Esophagus muscularis mucosa (tissue), 4 donors: ENCODE measurements around the gene SH3GL2. TPM values are rescaled to one million over a fixed set of nuclear protein-coding genes. Genes with fewer than 3 reads are reported as not detected.
A peak's percentile ranks its signal among the peaks of the same experiment; 100 is the strongest.

Experiments
- DNase-seq: peaks from one replicate; pipeline ENCODE4 v3.0.0-alpha.2; 2017; ENCODE audit errors: extremely low spot score
- H3K27ac ChIP-seq, 4 donors: fragments of 200-600 bp; sonication (generic); replicated peaks in 1 of 4; 1 replicate in 3 of 4; 2 replicates in 1 of 4; pipeline ENCODE4 v1.5.1; 2016 to 2019; ENCODE audit warnings: mild to moderate bottlenecking in 1 of 4
- H3K27me3 ChIP-seq, 4 donors: fragments of 200-600 bp; sonication (generic); one replicate each; pipeline versions ENCODE4 v1.5.1 to v1.6.0; 2016 to 2019
- H3K36me3 ChIP-seq, 4 donors: fragments of 200-600 bp; sonication (generic); one replicate each; pipeline ENCODE4 v1.5.1; 2016 to 2019
- H3K4me1 ChIP-seq, 4 donors: fragments of 200-600 bp; sonication (generic); one replicate each; pipeline ENCODE4 v1.5.1; 2016 to 2019
- H3K4me3 ChIP-seq, 4 donors: fragments of 200-600 bp; sonication (generic); 1 replicate in 2 of 4; 2 replicates in 2 of 4; pipeline ENCODE4 v1.5.1; 2016 to 2019; ENCODE audit warnings: mild to moderate bottlenecking in 4 of 4, moderate library complexity in 1 of 4
- H3K9me3 ChIP-seq, 4 donors: fragments of 200-600 bp; sonication (generic); 1 replicate in 3 of 4; 2 replicates in 1 of 4; pipeline ENCODE4 v1.5.1; 2016 to 2019
- CTCF ChIP-seq, 3 experiments: fragments of 200-600 bp in 2 of 3; fragments of 450-650 bp in 1 of 3; sonication (generic) in 2 of 3; IDR thresholded peaks; one replicate each; pipeline ENCODE4 v1.5.1; 2017 to 2019; ENCODE audit warnings: antibody characterized with exemption in 3 of 3, mild to moderate bottlenecking in 2 of 3, moderate library complexity in 1 of 3
- EP300 ChIP-seq: sonication (generic); formaldehyde crosslinking; IDR thresholded peaks from one replicate; pipeline ENCODE4 v1.6.1; 2017; ENCODE audit warnings: antibody characterized with exemption
- POLR2A ChIP-seq: fragments of 450-650 bp; IDR thresholded peaks from one replicate; pipeline ENCODE4 v1.6.1; 2017; ENCODE audit warnings: antibody characterized with exemption, moderate library complexity, mild to moderate bottlenecking, low read depth
- POLR2AphosphoS5 ChIP-seq, 2 donors: sonication (generic); formaldehyde crosslinking; IDR thresholded peaks; one replicate each; pipeline ENCODE4 v1.6.1; 2017; ENCODE audit warnings: antibody characterized with exemption in 2 of 2
- WGBS: methylation state at CpG from one replicate; pipeline ENCODE4 v1.1.5; 2018; 5-methylcytosine and 5-hydroxymethylcytosine counted together
- intact Hi-C: fragments of 100-400 bp; cut with DNase I; formaldehyde crosslinking; loops from one replicate; pipeline ENCODE4 v1.15.1; 2023
- total RNA-seq, 4 donors: library from RNA; depleted of rRNA; stranded (reverse); fragments of >200 nt; gene quantifications; one replicate each; pipeline versions ENCODE4 v1.1.0 to v1.2.1, GENCODE V29; 2016

The SH3GL2 gene
- total RNA-seq = 1 to 10 TPM; 3.3 to 6.7 (median 5.2) TPM

DNA sequence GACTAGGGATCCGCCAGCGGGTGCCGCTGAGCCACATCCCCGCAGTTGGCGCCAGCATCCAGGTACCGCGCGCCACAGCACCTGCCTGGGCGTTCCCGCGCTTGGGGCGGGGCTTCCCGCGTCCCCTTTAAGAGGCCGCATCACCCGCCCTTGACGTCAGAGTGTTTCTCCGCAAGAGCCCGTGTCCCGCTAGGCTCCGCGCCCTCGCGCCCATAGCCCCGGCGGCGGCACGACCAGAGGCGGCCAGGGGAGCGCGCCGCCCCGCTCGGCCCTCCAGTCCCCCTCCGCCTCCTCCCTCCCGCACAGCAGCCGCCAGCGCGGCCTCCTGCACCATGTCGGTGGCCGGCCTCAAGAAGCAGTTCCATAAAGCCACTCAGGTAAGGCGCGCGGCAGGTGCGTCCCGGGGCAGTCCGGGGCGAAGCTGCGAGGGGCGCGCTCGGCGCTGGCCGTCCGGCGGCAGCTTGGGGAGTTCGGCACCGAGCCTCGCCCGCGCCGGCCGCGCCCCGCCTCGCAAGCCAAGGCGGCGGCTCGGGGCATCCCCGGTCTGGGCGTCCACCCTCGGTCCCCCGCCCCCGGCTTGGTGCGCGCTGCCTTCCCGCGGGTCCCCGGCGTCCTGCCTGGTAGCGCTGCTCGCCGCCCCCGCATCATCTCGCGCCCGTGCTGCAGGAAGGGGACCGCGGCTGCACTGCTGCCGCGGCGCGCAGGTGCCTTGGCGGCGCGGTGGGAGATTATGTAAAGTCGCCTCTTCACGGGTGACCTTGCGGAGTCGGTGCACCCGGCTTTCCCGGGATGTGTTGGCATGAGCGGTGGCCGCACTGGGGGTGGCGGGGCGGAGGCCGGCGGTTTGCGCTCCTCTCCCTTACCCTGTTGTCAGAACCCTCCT is at the start of gene SH3GL2:
SH3GL2 (plus strand) TSS at position 156 of the 883 bp plus-strand sequence.
- H3K27me3 ChIP-seq = peaks cover 0 to 25% (median 0%) of the 10 kb centered on the region in 4 donors
- peak within 1 kb of the TSS; percentile 64 to 84 (median 72) for H3K4me3 ChIP-seq
- WGBS = 0% methylated on average over 23 of the region's 109 CpGs
- peaks cover 5 to 21% (median 19%) of the 10 kb centered on the region in 4 donors for H3K4me1 ChIP-seq
- peak within 1 kb of the TSS in 2 of 4 donors; percentile 42 to 52 for H3K27ac ChIP-seq
- H3K9me3 ChIP-seq = no peaks in the 10 kb centered on the region
- intact Hi-C loops = no loop called here
- H3K36me3 ChIP-seq = no peaks in the 10 kb centered on the region
- TF ChIP-seq POLR2AphosphoS5 (IDR thresholded peaks at IDR 0.05) (peak; percentile 65 to 78), EP300 (no peak)
- peak; percentile 91 for DNase-seq

- 50% methylated on average over 10 of the region's 10 CpGs for WGBS
- H3K36me3 ChIP-seq = no peaks in the 10 kb centered on the region
- H3K9me3 ChIP-seq = no peaks in the 10 kb centered on the region
- no peaks in the 10 kb centered on the region for H3K4me1 ChIP-seq
- TF ChIP-seq CTCF (IDR thresholded peaks at IDR 0.05) (peak; percentile 70 to 74 (median 73)), POLR2AphosphoS5 (IDR thresholded peaks at IDR 0.05) (no peak), EP300 (no peak)
- intact Hi-C loops = loop anchor here (2.0 to 5.0 kb wide), 3 partner anchors 271 to 1496 kb away; no protein-coding TSS in a partner anchor
- no peak overlapping the region for H3K27ac ChIP-seq
- no peak overlapping the region for H3K4me3 ChIP-seq
- peak; percentile 75 for DNase-seq
- H3K27me3 ChIP-seq = no peaks in the 10 kb centered on the region
These were observed 47.1 kb upstream of the SH3GL2 start for GRCh38 chr9:17531642-17532254.

- TF ChIP-seq CTCF (IDR thresholded peaks at IDR 0.05) (no peak), POLR2A (no peak), EP300 (no peak), POLR2AphosphoS5 (IDR thresholded peaks at IDR 0.05) (no peak)
- intact Hi-C loops = loop anchor here (5.0 kb wide), 2 partner anchors 685 to 1495 kb away; no protein-coding TSS in a partner anchor
- DNase-seq = peak; percentile 66
- H3K27ac ChIP-seq = no peak overlapping the region
- no peaks in the 10 kb centered on the region for H3K4me1 ChIP-seq
- no peaks in the 10 kb centered on the region for H3K9me3 ChIP-seq
- no peaks in the 10 kb centered on the region for H3K36me3 ChIP-seq
- WGBS = 73% methylated on average over 6 of the region's 6 CpGs
- no peak overlapping the region for H3K4me3 ChIP-seq
- H3K27me3 ChIP-seq = no peaks in the 10 kb centered on the region
These were observed 46.4 kb upstream of the SH3GL2 start for GRCh38 chr9:17532461-17532860.

DNA sequence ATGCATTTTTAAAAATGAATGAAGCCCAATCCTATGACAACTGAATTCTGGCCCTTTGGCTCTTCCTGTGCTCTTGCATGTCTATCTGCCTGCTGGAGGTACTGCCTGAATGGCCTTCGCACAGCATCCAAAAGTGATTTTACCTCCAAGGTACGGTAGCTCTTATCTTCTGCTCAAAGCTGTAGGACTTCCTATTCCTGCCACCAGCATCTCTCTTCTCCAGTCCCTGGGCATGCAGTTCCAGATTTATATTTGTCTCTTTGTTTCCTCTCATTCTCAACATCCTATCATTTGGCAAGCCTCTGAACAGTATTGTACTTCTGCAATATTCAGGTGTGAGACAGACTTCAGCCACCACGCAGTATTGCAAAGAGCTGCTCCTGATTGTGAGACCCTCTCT is 43.7 kb upstream of the SH3GL2 start:
- Histone ChIP-seq H3K4me3 (no peak overlapping the region), H3K27me3 (no peaks in the 10 kb centered on the region), H3K9me3 (no peaks in the 10 kb centered on the region), H3K36me3 (no peaks in the 10 kb centered on the region), H3K4me1 (no peaks in the 10 kb centered on the region), H3K27ac (no peak overlapping the region)
- DNase-seq = no peak
- intact Hi-C loops = no loop called here
- 94% methylated on average over 3 of the region's 3 CpGs for WGBS
- TF ChIP-seq CTCF (IDR thresholded peaks at IDR 0.05) (no peak), POLR2AphosphoS5 (IDR thresholded peaks at IDR 0.05) (no peak), POLR2A (no peak), EP300 (no peak)

- DNase-seq = peak; percentile 14
- H3K9me3 ChIP-seq = no peaks in the 10 kb centered on the region
- TF ChIP-seq POLR2A = no peak
- no peak for TF ChIP-seq POLR2AphosphoS5 (IDR thresholded peaks at IDR 0.05)
- TF ChIP-seq CTCF (IDR thresholded peaks at IDR 0.05) = no peak
- no peak for TF ChIP-seq EP300
- WGBS = 85% methylated on average over 7 of the region's 7 CpGs
- intact Hi-C loops = no loop called here
- H3K4me1 ChIP-seq = no peaks in the 10 kb centered on the region
- no peak overlapping the region for H3K27ac ChIP-seq
- no peaks in the 10 kb centered on the region for H3K36me3 ChIP-seq
- H3K4me3 ChIP-seq = no peak overlapping the region
- no peaks in the 10 kb centered on the region for H3K27me3 ChIP-seq
These were observed 42.8 kb upstream of the SH3GL2 start for GRCh38 chr9:17536027-17536426.
